GM20000 (cell line): ENCODE results near the gene PRMT7.

Experiments
- DNase-seq: peaks from one replicate; pipeline ENCODE4 v3.0.0; 2012; ENCODE audit warnings: low spot score
- TF ChIP-seq, protein P1 (sequence below): IDR thresholded peaks from 2 replicates; pipeline ENCODE4 v1.5.1; 2012; ENCODE audit warnings: mild to moderate bottlenecking, control low read depth; ENCODE audit errors: extremely low read depth, missing control alignments

PRMT7 gene

DNA sequence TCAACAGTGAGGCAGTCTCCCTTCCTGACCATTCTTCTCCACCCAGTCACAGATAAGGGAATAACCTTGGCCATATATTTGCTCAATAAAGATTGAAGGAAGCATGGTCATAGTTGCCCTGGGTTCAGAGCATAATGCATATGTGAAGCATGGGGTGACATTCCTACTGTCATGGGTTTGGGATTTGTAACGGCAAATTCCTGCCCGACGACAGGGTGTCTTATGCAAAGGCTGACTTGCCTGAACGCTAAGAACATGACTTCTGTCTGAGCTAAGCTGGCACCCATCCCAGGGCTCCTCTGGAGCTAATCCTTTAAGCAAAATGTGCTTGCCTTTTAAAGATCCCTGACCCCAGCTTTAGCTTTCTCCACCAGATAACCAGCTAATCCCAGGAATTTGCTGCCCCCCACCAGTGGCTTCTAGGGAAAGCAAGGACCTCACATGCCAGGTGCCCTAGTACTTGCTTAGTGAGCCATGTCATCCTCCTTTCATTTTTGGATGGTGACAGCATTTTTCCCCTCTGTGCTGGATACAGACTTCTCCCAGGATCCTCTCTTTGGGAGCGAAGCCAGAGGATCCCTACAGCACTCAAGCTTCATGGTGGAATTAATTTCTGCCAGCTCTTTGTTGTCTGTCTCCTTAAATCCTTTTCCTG, 11.8 kb upstream of the PRMT7 start:
- DNase-seq, result no peak
- TF ChIP-seq, protein P1, sequence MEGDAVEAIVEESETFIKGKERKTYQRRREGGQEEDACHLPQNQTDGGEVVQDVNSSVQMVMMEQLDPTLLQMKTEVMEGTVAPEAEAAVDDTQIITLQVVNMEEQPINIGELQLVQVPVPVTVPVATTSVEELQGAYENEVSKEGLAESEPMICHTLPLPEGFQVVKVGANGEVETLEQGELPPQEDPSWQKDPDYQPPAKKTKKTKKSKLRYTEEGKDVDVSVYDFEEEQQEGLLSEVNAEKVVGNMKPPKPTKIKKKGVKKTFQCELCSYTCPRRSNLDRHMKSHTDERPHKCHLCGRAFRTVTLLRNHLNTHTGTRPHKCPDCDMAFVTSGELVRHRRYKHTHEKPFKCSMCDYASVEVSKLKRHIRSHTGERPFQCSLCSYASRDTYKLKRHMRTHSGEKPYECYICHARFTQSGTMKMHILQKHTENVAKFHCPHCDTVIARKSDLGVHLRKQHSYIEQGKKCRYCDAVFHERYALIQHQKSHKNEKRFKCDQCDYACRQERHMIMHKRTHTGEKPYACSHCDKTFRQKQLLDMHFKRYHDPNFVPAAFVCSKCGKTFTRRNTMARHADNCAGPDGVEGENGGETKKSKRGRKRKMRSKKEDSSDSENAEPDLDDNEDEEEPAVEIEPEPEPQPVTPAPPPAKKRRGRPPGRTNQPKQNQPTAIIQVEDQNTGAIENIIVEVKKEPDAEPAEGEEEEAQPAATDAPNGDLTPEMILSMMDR, result no peak

DNA sequence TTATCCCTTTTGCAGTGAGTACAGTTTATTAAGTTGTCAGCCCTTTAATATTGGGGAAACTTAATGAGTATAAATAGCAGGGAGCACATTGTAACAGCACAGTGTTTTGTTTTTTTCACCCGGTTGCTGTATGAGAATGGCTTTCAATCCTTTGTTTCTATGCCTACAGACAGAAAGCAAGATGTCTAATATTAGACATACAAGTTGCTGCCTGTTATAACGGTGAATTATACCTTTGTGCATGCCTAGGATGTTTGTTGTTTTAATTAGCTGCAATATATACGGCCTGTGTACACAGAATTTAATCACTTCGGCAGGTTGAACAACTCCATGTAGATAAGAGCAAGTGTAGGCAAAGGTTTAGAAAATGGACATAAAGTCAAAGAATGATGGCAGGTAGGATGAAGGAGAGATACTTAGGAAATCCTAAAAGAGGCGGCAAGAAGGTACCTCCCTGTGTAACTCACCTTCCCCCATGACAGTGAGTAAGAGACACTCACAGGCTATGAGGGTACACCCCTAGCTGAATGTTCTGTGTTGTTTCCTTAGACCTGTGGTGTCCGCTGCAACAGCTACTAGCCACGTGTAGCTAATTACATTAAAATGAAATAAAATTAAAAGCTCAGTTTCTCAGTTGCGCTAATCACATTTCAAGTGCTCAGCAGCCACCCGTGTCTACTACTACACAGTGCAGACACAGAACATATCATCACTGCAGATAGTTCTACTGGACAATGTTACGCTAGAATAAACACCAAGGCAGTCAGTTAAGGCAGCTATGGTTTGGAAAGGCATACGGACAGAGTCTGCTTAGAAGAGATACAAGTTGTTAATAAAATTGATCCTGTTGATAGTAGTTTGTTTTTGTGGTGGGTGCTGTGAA, 11.0 kb upstream of the PRMT7 start:
- TF ChIP-seq, protein P1, result no peak
- no peak for DNase-seq

DNA sequence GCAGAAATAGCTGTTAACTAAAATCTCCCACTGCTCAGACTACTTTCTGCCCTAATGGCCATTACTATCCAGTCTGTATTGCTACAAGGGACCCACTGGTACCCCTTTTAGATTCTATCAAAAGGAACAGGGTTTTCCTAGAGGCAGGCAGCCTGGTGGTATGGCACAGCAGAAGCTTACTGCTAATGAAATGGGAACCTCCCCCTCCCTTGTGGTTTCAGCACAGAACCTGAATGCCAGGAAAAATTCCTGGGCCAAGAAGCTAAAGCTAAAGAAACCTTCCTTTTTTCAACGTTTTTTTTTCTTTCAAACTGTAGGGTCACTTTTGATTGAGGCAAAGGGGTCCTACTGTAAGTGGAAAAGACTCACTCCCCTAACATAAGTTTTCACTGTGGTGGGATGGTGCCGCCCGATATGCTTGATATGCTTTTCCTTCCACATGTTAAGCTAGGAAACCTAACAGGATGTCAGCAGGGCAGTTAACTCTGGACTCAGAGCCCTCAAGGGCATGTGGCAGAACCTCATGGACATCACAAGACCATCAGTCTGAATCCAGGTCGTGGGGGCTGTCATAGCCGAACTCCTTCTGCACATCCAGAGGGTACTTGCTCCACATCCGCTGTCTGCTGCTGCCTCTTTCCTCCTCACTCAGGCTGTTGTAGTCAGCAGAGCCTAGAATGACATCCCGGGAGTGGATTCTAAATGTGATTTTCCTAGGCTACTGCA, 9.9 kb upstream of the PRMT7 start:
- no peak for DNase-seq
- TF ChIP-seq, protein P1, result no peak

DNA sequence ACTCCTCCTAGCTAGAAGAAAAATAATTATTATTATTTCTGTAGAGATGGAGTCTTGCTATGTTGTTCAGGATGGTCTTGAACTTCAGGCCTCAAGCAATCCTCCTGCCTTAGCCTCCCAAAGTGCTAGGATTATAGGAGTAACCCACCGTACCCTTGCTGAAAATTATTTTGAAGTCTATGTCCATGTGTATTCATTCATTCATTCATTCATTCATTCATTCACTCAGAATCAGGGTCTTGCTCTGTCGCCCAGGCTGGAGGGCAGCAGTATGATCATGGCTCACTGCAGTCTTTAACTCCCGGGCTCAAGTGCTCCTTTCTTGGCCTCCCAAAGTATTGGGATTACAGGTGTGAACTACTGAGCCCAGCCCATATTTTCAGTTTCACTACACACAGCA, 4.2 kb upstream of the PRMT7 start:
- DNase-seq, result no peak
- TF ChIP-seq, protein P1, result no peak

DNA sequence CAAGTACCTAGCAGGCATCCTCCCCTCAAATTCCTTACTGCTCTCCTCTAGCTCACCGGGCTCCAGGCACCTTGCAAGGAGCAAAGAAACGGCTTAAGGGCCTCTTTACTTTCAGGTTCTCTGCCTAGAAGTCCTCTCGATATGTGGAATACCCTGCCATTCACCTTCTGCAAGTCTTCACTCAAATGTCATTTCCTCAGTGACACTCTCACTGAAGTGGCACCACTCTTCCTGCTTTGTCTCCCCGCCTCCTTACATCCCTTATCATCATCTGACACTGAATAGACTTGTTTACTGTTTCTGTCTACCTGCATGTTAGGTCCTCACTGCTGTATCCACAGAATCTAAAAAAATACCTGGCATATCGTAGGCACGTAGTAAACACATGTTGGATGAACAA, 1.0 kb upstream of the PRMT7 start:
- no peak for DNase-seq
- TF ChIP-seq, protein P1, result no peak

DNA sequence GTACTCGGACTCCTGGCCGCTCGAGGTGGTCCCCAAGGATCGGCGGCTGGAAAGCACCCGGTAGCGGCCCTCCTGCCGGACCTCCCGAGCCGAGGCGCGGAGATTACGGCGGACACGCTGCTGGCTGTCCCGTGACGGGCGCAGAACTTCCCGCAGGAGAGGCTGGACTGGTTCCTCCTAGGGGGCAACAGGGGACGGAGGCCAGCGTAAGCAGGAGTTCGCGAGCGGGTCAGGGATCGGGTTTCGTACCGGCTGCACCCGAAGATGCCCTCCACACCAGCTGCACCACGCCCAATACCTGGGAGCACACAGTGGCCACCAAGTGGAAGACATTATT, 414 bp upstream of the PRMT7 start:
- TF ChIP-seq, protein P1, result no peak
- no peak for DNase-seq

DNA sequence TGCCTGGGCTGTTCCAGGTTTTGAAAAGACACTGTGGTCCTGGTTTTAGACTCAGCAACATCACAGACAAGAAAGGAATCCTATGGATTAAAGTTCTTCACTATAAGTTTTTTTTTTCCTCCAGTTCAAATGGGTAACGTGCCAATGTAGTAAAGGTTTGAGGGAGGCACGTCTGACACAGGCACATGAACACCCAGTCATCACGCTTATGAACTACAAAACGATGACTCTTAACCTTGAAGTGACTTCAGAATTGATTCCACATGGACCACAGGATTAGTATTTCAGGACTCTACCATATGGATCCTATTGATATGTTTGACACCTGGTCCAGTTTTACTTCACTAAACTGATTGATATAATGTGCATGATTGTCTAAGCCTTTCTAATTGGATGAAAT, 2.3 kb downstream of the PRMT7 start:
- no peak for DNase-seq
- TF ChIP-seq, protein P1, result no peak
